HepG2 (cell line): Measurements from ENCODE around the gene MAPK8.

Source experiments
- MTF2 ChIP-seq: sonication (generic); formaldehyde crosslinking; IDR thresholded peaks from 2 replicates; pipeline ENCODE4 v1.5.0; 2020; ENCODE audit warnings: missing genetic modification reagents, borderline replicate concordance
- TF ChIP-seq, protein P1 (sequence below): sonication (generic); formaldehyde crosslinking; IDR thresholded peaks from 2 replicates; pipeline ENCODE4 v1.5.0; 2020; ENCODE audit warnings: mild to moderate bottlenecking, low read depth, missing genetic modification reagents, borderline replicate concordance
- TF ChIP-seq, protein P2 (sequence below): IDR thresholded peaks from 2 replicates; pipeline ENCODE4 v1.6.1; 2016; ENCODE audit warnings: missing genetic modification reagents, missing compliant biosample characterization

DNA sequence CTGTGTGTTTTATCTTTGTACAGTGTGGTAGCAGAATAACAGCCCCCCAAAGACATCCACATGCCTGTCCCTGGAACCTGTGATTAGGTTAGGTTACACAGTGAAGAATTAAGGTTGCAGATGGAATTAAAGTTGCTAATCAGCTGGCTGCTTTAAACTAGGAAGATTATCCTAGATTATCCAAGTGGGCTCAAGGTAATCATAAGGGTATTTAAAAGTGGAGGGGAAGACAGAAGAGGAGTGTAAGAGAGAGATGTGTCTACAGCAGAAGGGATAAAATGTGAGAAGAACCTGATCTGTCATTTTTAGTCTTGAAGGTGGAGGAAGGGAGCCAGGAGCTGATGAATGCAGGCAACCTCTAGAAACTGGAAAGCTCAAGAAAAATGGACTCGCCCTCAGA, 180.8 kb downstream of the MAPK8 start:
- no peak for TF ChIP-seq MTF2
- TF ChIP-seq, protein P1, sequence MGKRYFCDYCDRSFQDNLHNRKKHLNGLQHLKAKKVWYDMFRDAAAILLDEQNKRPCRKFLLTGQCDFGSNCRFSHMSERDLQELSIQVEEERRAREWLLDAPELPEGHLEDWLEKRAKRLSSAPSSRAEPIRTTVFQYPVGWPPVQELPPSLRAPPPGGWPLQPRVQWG = no peak
- TF ChIP-seq, protein P2, sequence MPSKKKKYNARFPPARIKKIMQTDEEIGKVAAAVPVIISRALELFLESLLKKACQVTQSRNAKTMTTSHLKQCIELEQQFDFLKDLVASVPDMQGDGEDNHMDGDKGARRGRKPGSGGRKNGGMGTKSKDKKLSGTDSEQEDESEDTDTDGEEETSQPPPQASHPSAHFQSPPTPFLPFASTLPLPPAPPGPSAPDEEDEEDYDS = no peak
